ENCODE measurements around the gene CLPTM1L.
A peak's percentile ranks its signal among the peaks of the same experiment; 100 is the strongest.
"Not testable (repeated sequence)": the region's sequence is repeated elsewhere in the genome, so short reads cannot be mapped to it uniquely, and the experiment has no call there.

CLPTM1L gene

DNA sequence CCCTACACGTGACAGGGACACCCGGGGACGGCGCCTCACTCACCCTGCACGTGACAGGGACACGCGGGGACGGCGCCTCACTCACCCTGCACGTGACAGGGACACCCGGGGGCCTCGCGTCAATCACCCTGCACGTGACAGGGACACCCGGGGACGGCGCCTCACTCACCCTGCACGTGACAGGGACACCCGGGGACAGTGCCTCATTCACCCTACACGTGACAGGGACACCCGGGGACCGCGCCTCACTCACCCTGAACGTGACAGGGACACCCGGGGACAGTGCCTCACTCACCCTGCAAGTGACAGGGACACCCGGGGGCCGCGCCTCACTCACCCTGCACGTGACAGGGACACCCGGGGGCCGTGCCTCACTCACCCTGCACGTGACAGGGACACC is 55.3 kb downstream of the CLPTM1L start:
- not testable (repeated sequence) for DNase-seq

DNA sequence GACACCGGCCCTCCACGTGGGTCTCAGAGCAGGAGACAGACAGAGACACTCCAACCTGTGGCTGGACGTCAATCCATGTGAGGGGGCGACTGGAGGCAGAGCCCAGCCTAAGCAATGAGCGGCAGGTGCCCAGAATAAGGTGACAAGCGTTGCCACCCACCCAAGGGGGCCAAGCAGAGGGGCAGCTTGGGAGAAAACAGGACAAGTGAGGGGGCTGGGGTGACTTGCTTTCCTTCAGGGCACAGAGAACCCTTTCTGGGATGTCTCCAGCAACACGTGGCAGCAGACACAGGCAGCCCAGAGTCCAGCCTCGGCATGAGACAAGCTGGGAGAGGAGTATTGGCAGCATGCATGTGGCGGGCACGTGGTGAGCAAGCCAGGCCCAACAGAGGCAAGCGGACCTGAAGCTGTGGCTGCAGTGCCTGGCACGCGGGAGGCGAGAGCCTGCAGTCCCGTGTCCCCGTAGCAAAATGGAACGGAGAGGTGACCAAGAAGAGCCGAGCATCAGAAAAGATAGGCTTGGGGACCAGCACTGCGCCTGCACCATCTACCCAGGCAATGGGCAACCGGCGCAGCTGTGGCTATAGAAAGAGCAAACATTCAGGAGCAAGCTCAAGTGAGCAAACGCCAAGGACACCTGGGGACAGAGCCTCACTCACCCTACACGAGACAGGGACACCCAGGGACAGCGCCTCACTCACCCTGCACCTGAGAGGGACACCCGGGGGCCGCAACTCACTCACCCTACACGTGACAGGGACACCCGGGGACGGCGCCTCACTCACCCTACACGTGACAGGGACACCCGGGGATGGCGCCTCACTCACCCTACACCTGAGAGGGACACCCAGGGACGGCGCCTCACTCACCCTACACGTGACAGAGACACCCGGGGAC is 56.2 kb downstream of the CLPTM1L start:
- no peak for DNase-seq

DNA sequence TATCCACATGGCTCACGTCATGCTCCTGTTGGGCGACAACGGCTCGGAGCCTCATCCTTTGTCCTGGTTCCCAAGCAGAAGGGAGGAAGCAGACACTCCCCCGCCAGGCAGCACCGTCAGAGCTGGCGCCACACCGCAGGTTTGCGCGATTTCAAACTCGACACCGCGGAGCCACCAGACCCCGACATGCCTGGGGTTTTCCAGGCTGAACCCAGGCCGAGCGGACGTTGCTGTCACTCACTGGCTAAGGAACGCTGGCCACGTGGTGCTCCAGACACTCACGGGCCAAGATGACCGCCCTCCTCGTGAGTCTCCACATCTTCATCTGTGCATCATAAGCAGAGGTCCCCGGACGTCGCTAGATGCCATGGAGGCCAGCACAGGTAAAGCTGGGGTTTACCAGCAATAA is 59.0 kb downstream of the CLPTM1L start:
- no peak for DNase-seq

DNA sequence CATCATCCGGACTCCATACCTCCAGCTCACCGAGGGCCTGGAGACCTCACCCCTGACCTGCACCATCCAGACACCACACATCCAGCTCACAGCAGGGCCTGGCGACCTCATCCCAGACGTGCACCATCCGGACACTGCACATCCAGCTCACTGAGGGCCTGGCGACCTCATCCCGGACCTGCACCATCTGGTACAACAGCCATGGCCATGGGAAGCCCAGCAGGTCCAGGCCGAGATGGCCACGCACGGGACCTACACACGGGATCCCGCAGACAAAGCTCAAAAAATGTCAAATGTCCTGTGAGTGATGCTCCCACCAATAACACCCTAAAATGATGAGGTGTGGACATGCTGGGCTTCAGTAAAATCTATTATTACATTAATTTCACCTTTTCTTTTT is 59.8 kb downstream of the CLPTM1L start:
- no peak for DNase-seq

DNA sequence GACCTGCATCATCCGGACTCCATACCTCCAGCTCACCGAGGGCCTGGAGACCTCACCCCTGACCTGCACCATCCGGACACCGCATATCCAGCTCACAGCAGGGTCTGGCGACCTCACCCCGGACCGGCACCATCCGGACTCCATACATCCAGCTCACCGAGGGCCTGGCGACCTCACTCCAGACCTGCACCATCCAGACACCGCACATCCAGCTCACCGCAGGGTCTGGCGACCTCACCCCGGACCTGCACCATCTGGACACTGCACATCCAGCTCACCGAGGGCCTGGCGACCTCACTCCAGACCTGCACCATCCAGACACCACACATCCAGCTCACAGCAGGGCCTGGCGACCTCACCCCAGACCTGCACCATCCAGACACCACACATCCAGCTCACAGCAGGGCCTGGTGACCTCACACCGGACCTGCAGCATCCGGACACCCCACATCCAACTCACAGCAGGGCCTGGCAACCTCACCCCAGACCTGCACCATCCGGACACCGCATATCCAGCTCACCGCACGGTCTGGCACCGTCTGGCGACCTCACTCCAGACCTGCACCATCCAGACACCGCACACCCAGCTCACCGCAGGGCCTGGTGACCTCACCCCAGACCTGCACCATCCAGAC is 60.4 kb downstream of the CLPTM1L start:
- DNase-seq: not testable (repeated sequence)

DNA sequence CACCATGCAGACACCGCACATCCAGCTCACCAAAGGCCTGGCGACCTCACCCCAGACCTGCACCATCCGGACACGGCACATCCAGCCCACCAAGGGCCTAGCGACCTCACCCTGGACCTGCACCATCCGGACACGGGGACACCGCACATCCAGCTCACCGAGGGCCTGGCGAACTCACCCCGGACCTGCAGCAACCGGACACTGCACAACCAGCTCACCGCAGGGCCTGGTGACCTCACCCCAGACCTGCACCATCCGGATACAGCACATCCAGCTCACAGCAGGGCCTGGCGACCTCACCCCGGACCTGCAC is 61.2 kb downstream of the CLPTM1L start:
- DNase-seq: not testable (repeated sequence)

DNA sequence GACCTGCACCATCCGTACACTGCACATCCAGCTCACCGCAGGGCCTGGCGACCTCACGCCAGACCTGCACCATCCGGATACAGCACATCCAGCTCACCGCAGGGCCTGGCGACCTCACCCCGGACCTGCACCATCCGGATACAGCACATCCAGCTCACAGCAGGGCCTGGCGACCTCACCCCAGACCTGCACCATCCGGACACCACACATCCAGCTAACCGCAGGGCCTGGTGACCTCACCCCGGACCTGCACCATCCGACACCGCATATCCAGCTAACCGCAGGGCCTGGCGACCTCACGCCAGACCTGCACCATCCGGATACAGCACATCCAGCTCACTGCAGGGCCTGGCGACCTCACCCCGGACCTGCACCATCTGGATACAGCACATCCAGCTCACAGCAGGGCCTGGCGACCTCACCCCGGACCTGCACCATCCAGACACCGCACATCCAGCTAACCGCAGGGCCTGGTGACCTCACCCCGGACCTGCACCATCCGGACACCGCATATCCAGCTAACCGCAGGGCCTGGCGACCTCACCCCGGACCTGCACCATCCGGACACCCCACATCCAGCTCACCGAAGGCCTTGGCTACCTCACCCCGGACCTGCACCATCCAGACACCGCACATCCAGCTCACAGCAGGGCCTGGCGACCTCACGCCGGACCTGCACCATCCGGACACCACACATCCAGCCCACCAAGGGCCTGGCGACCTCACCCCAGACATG is 61.7 kb downstream of the CLPTM1L start:
- not testable (repeated sequence) for DNase-seq

DNA sequence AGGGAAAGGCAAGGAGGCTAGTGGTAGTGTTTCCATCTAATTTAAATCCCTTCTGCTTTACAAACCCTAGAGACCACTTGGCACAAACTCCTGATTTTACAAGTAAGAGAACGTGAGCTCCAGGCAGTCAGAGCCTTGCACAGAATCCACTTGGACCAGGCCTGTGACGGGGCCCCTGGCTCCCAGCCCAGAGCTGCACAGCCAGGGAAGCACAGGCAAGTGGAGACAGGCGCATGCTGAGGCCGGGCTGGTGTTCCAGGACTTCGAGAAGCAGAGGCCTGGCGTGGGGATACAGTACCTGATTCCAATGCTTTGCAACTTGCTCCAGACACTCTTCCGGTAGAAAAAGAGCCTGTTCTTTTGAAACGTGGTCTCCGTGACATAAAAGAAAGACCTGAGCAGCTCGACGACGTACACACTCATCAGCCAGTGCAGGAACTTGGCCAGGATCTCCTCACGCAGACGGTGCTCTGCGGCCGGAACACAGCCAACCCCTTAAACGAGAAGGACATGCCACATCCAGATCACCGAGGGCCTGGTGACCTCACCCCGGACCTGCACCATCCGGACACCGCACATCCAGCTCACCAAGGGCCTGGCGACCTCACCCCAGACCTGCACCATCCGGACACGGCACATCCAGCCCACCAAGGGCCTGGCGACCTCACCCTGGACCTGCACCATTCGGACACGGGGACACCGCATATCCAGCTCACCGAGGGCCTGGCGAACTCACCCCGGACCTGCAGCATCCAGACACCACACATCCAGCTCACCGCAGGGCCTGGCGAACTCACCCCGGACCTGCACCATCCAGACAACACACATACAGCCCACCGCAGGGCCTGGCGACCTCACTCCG is 62.5 kb downstream of the CLPTM1L start:
- no peak for DNase-seq

DNA sequence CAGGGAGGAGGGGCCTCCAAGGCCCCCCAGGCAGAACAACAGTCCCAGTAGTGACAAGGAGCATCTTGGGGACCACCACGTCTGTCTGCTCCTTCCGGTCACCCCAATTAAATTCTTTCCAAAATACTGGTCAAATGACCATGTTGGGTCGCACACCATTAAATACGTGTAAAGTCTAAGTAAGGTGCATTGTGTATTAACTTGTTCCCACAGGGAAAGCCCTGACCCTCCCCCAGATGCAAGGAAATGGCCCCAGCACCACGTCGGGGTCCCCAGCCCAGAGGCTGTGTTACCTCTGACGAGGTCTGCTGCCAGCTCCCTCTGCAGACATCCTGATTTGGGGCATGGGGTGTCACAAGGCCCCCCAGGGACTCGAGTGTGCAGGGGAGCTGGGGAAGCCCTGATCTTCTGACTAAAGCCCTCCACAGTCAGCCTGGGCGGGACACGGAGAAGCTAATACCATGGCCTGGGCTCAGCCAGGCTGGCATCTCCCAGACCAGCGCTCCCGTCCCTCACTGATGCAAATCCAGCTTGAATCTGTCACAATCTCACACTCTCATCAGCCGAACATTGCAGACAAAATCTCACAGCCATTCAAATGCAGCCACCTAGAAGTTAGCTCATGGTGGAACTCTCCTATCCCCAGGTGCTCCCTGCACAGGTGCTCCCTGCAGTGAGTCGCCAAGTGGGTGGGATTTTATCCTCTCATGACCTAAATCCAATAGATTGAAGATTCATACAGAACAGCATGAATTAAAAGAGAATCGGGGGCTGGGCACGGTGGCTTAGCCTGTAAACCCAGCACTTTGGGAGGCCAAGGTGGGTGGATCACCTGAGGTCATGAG is 63.6 kb downstream of the CLPTM1L start:
- no peak for DNase-seq

DNA sequence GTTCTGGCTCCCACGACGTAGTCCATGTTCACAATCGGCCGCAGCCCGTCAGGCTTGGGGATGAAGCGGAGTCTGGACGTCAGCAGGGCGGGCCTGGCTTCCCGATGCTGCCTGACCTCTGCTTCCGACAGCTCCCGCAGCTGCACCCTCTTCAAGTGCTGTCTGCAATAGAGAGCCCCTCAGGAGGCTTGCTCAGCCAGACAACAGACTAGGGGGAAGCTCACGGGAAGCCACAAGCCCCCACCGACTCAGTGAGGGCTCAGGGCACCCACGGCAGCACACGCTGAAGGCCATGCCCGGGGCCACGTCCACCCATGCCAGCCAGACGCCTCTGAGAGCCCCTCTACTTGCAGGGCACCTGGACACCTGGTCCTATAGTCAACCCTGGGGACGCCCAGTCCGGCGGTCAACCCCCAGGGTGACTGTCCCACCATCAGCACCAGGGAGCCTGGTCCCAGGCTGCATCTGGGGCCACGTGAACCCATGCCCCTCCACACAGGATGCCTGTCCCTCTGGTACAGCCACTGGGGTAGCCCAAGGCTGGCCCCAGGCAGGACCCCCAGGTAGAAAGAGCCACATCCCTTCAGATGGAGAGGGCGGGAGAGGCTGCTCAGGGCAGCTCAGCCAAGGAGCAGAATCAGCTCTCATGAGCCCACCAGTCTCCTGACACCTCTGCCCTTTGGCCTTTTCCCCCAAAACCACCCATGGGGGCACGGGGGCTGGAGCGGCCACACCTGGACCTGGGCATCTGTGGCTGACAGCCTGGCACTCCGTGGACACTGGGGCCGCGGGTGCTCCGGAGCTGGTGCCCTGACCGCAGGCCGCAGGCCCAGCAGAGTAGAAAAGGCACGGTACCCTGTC is 64.5 kb downstream of the CLPTM1L start:
- no peak for DNase-seq

DNA sequence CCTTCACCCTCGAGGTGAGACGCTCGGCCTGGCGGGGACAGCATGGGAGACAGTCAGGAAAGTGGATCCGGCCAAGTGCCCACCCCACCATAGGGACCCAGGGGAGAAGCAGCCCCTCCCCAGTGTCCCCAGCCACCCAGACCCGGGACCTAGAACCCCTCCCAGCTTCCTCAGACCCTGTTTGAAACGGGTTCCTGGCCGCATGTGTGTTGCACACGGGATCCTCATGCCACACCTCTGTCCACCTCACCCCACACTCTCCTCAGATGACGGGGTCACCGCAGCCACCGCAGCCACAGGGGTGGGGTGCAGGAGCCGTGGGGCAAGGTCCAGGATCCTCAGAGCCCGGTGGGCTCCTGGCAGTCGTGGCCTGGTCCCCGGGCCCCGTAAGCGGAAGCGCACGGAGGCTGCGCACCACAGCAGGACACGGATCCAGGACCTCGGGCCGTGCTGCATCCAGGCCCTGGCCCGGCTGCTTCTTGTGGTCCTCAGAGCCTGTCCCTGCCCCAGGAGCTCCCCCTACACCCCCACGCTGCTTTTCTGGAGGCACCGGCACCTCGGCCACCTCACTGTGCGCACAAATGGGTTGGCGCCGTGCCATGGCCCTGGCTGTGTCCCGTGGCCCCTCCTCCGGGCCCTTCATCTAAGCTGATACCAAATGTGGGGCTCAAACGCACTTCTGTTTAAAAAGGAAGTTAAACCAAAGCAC is 65.3 kb downstream of the CLPTM1L start:
- DNase-seq: peak; percentile 6

DNA sequence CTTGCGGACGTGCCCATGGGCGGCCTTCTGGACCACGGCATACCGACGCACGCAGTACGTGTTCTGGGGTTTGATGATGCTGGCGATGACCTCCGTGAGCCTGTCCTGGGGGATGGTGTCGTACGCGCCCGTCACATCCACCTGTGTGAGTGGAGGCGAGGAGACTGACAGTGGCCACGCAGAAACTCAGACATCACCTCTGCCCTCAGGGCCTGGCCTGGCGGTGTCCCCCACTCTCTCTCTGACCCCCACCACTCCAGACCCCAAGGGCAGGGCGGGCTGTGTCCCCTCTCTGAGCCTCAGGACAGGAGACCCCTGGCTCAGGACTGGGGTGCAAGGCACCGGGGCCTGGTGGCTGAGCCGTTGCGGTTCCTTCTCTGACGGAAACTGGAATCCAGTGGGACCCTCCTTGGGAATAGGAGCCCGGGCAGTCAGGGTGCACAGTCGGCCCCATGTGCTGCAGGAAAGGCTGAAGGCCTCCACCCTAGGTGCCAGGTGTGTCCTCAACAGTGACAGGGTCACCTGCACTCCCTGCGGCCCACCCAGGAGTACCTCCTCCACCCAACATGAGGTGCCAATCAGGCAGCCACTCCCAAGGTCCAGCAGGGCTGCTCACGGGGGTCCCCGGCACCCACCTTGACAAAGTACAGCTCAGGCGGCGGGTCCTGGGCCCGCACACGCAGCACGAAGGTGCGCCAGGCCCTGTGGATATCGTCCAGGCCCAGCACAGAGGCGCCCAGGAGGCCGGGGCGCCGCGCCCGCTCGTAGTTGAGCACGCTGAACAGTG is 66.0 kb downstream of the CLPTM1L start:
- DNase-seq: peak; percentile 8

DNA sequence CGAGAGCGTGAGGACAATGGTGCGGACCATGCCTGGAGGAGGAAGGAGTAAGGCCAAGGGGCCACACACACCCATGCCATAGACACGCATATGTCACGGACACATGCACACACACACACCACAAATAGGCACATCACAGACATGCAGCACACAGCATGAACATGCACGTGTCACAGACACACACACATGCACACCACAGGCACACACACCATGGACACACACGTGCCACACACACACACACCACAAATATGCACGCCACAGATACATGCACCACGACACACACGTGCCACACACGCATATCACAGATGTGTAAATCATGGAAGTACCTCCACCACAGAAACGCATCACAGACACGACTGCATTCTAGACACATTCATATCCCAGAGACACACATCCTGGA is 66.7 kb downstream of the CLPTM1L start:
- DNase-seq: no peak

DNA sequence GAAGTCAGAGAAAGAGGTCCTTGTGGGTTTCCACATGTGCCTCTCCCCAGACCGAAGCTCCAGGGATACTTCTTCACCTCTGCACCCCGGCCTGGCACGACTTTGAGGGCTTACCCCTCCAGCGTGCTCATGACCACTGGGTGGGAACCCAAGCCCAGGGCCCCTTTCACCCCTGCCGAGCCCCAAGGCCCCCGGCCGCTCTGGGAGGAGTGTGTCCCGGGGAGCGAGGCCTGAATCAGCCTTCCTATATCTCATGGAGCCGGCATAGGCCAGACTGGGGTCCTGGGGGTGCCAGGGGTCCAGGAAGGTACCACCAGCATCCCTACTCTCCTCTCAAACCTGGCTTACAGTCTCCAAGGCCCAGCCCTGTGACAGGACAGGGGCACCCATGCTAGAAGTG is 67.1 kb downstream of the CLPTM1L start:
- DNase-seq: no peak

DNA sequence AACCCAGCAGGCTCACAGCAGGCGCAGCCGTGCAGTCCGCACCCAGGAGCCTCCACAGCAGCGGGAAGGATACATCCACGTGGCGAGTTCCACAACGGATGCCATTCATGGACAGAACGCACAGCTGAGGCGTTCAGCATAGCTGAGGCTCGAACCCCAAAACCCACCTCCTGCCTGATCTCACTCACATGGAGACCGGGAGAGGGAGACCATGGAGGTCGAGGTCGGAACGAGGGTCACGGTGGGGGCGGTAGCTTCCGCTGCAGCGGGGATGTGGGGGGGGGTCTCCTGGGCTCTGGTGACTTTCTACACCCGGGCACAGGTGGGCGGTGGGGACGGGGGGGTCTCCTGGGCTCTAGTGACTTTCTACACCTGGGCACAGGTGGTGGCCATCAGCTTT is 67.6 kb downstream of the CLPTM1L start:
- no peak for DNase-seq

DNA sequence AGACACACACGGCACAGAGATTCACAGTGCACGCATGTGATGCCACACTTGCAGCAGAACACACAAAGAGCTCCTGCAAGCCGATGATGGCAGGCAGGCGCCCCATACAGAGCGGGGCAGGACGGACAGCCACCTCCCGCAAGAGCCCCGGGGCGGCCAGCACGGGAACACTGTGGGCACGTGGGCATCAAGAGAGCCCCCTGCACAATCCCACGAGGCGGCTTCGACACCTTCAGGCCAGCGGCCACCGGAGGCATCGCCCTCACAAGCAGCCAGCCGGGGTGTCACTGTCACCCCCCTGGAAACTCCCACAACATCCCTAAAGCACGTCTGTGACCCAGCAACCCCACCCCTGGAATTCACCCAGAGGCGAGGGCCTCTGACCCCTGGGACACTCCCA is 68.0 kb downstream of the CLPTM1L start:
- DNase-seq: no peak

DNA sequence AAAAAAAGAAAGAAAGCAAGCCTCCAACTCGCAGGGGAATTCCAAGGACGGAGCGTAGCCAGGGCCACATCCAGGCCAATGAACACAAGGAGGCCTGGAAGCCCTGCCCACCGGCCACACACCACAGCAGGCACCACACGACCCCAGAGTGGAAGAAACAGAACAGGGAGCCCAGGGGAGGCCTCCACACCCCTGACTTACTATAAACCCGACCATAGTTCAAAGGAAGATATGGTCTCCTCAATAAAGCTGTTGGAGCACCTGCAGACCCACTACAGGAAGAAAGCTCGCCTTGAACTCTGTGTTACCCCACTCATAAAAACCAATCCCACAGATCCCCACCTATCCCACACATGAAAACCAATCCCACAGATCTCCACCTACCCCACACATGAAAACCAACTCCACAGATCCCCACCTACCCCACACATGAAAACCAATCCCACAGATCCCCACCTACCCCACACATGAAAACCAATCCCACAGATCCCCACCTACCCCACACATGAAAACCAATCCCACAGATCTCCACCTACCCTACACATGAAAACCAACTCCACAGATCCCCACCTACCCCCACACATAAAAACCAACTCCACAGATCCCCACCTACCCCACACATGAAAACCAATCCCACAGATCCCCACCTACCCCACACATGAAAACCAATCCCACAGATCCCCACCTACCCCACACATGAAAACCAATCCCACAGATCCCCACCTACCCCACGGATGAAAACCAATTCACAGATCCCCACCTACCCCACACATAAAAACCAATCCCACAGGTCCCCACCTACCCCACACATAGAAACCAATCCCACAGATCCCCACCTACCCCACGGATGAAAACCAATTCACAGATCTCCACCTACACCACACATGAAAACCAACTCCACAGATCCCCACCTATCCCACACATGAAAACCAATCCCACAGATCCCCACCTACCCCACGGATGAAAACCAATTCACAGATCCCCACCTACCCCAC is 69.2 kb downstream of the CLPTM1L start:
- not testable (repeated sequence) for DNase-seq

DNA sequence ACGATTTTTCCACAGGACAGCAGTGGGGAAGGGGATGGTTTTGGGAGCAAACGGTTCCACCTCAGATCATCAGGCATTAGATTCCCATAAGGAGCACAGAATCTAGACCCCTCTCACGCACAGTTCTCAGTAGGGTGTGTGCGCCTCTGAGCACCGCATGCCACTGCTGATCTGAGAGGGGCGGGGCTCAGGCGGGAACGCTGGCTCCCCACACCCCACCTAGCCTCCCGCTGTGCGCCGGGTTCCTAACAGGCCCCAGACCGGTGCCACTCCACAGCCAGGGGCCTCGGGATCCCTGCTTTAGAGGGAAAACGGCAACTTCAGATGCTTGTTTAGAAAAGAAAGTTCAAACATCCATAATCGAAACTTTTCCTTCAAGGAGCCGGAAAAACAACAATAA is 70.4 kb downstream of the CLPTM1L start:
- no peak for DNase-seq

All from activated naive CD4-positive, alpha-beta T cell treated with anti-CD3 and anti-CD28 coated beads, Interleukin-2, amount 50 U/mL, for 16 hours (primary cell).